WTC11 (cell line): ENCODE measurements around the gene CBFA2T3. TPM values are rescaled to one million over a fixed set of nuclear protein-coding genes. Genes with fewer than 3 reads are reported as not detected.

Experiments
- ATAC-seq: fragments of 200-7000 bp; cut with Tn5 transposase; 2 replicates; pipeline ENCODE4 v1.10.0; 2021; ENCODE audit warnings: mild to moderate bottlenecking, moderate library complexity
- CTCF ChIA-PET: fragments of 300-600 bp; sonication (Branson Sonifier 250); formaldehyde crosslinking; loops from one replicate; lab custom pipeline; 2021; ENCODE audit warnings: antibody characterized with exemption; lab: Charles Lee
- POLR2A ChIA-PET: fragments of 350-600 bp; sonication (Branson Sonifier 250); formaldehyde crosslinking; loops from one replicate; lab custom pipeline; 2021; ENCODE audit warnings: antibody characterized with exemption; lab: Charles Lee
- DNase-seq: peaks from one replicate; pipeline ENCODE4 v3.0.0; 2021; ENCODE audit warnings: low spot score
- H3K27ac Mint-ChIP-seq: 2 replicates; pipeline ENCODE4 v1.8.0; 2021; ENCODE audit warnings: mixed read lengths
- H3K27me3 Mint-ChIP-seq: 2 replicates; pipeline ENCODE4 v1.8.0; 2021; ENCODE audit warnings: low read depth, mild to moderate bottlenecking, moderate library complexity, mixed read lengths
- H3K36me3 Mint-ChIP-seq: 2 replicates; pipeline ENCODE4 v1.8.0; 2021; ENCODE audit warnings: mixed read lengths
- H3K4me1 Mint-ChIP-seq: 2 replicates; pipeline ENCODE4 v1.8.0; 2022; ENCODE audit warnings: mixed read lengths
- H3K4me3 Mint-ChIP-seq: 2 replicates; pipeline ENCODE4 v1.8.0; 2021; ENCODE audit warnings: mild to moderate bottlenecking, moderate library complexity, mixed read lengths
- H3K9me3 Mint-ChIP-seq: 2 replicates; pipeline ENCODE4 v1.8.0; 2021; ENCODE audit warnings: mixed read lengths
- ATF3 ChIP-seq: sonication (generic); formaldehyde crosslinking; conservative IDR thresholded peaks from 2 replicates; pipeline ENCODE4 v1.8.1; 2022; ENCODE audit warnings: mild to moderate bottlenecking, missing genetic modification reagents
- FOXK1 ChIP-seq: sonication (generic); formaldehyde crosslinking; IDR thresholded peaks from 2 replicates; pipeline ENCODE4 v1.8.0; 2022; ENCODE audit warnings: mild to moderate bottlenecking, moderate library complexity, missing genetic modification reagents
- GABPB1 ChIP-seq: sonication (generic); formaldehyde crosslinking; IDR thresholded peaks from 2 replicates; pipeline ENCODE4 v1.8.1; 2023; ENCODE audit warnings: mild to moderate bottlenecking, missing genetic modification reagents
- HMGA2 ChIP-seq: fragments of 250-450 bp; sonication (Bioruptor Pico); IDR thresholded peaks from 2 replicates; pipeline ENCODE4 v1.4.0; 2021; ENCODE audit warnings: mild to moderate bottlenecking, moderate library complexity
- HMGXB4 ChIP-seq: sonication (generic); formaldehyde crosslinking; IDR thresholded peaks from 2 replicates; pipeline ENCODE4 v1.8.1; 2023; ENCODE audit warnings: mild to moderate bottlenecking, moderate library complexity, missing genetic modification reagents
- NFATC4 ChIP-seq: fragments of 250-450 bp; sonication (Bioruptor Pico); IDR thresholded peaks from 2 replicates; pipeline ENCODE4 v1.9.0; 2021; ENCODE audit warnings: mild to moderate bottlenecking
- OVOL2 ChIP-seq: fragments of 250-450 bp; sonication (Bioruptor Pico); IDR thresholded peaks from 2 replicates; pipeline ENCODE4 v1.9.0; 2021; ENCODE audit warnings: mild to moderate bottlenecking, borderline replicate concordance
- TEAD1 ChIP-seq: sonication (generic); formaldehyde crosslinking; IDR thresholded peaks from 2 replicates; pipeline ENCODE4 v1.8.0; 2022; ENCODE audit warnings: mild to moderate bottlenecking, missing genetic modification reagents
- ZNF281 ChIP-seq: sonication (generic); formaldehyde crosslinking; IDR thresholded peaks from 2 replicates; pipeline ENCODE4 v1.8.0; 2023; ENCODE audit warnings: mild to moderate bottlenecking, missing genetic modification reagents
- ZSCAN18 ChIP-seq: fragments of 250-450 bp; sonication (Bioruptor Pico); IDR thresholded peaks from 2 replicates; pipeline ENCODE4 v2.1.2; 2022; ENCODE audit warnings: mild to moderate bottlenecking, moderate library complexity
- total RNA-seq: library from RNA; stranded (reverse); gene quantifications from 3 replicates; pipeline ENCODE4 v1.2.3, GENCODE V29; 2021

The CBFA2T3 gene
- total RNA-seq, 1 experiment from 2014 or later = 2.6 TPM

- H3K27me3 Mint-ChIP-seq = no peaks in the 10 kb centered on the region
- TF ChIP-seq ZSCAN18 (CRISPR knock-in tag) = no peak
- no peak for TF ChIP-seq ZNF281 (CRISPR knock-in tag)
- no peak for TF ChIP-seq FOXK1
- no peak for TF ChIP-seq ATF3 (CRISPR knock-in tag)
- no peak for TF ChIP-seq GABPB1
- no peak overlapping the region for H3K27ac Mint-ChIP-seq
- H3K4me3 Mint-ChIP-seq = no peak overlapping the region
- peaks cover 12% of the 10 kb centered on the region; the same call in 1 of the 2 replicates for H3K4me1 Mint-ChIP-seq
- DNase-seq (no peak), ATAC-seq (no peak)
- POLR2A ChIA-PET = no interaction called here
- H3K9me3 Mint-ChIP-seq = peaks cover 1% of the 10 kb centered on the region
- no peaks in the 10 kb centered on the region for H3K36me3 Mint-ChIP-seq
- CTCF ChIA-PET = interaction anchor here (1.7 kb wide), 1 partner anchor 254 kb away, joined by 10 read pairs; no protein-coding TSS in a partner anchor
Measured at GRCh38 chr16:88991813-88992350, 14.9 kb upstream of the CBFA2T3 start.

GRCh38 chr16:88989852-88990547 lies 13.0 kb upstream of the CBFA2T3 start:
- DNase-seq (no peak), ATAC-seq (no peak)
- peak overlapping the region; percentile 34; the same call in 1 of the 2 replicates for H3K27ac Mint-ChIP-seq
- no peaks in the 10 kb centered on the region for H3K36me3 Mint-ChIP-seq
- H3K4me1 Mint-ChIP-seq = peaks cover 9% of the 10 kb centered on the region; the same call in 1 of the 2 replicates
- POLR2A ChIA-PET = no interaction called here
- H3K27me3 Mint-ChIP-seq = no peaks in the 10 kb centered on the region
- no peak overlapping the region for H3K4me3 Mint-ChIP-seq
- H3K9me3 Mint-ChIP-seq = no peaks in the 10 kb centered on the region
- TF ChIP-seq TEAD1 (CRISPR knock-in tag) (no peak), NFATC4 (CRISPR knock-in tag) (no peak), ZNF281 (CRISPR knock-in tag) (no peak), HMGXB4 (CRISPR knock-in tag) (no peak), HMGA2 (CRISPR knock-in tag) (no peak), OVOL2 (CRISPR knock-in tag) (no peak)
- CTCF ChIA-PET = interaction anchor here (1.0 kb wide), 1 partner anchor 252 kb away, joined by 3 read pairs; no protein-coding TSS in a partner anchor
